Endodermal cell (in vitro differentiated cells): Measurements from ENCODE around the gene CPNE2. TPM values are rescaled to one million over a fixed set of nuclear protein-coding genes. Genes with fewer than 3 reads are reported as not detected.

Source experiments
- DNase-seq: peaks from one replicate; pipeline ENCODE4 v3.0.0-alpha.2; 2017
- H3K27ac ChIP-seq: 2 replicates; pipeline ENCODE4 v1.5.1; 2013; ENCODE audit warnings: mild to moderate bottlenecking, low read depth, low read length, moderate library complexity
- H3K27me3 ChIP-seq: 2 replicates; pipeline ENCODE4 v1.6.1; 2013; ENCODE audit warnings: mild to moderate bottlenecking, low read length, moderate library complexity; ENCODE audit not compliant: insufficient read depth, control insufficient read depth, poor library complexity, severe bottlenecking
- H3K36me3 ChIP-seq: 2 replicates; pipeline ENCODE4 v1.7.0; 2013; ENCODE audit warnings: mild to moderate bottlenecking, low read length, moderate library complexity; ENCODE audit not compliant: control insufficient read depth, insufficient read depth
- H3K4me1 ChIP-seq: one replicate; pipeline ENCODE4 v1.7.0; 2013; ENCODE audit warnings: low read length; ENCODE audit not compliant: control insufficient read depth, insufficient read depth
- H3K4me3 ChIP-seq: 2 replicates; pipeline ENCODE4 v1.5.1; 2013; ENCODE audit warnings: mild to moderate bottlenecking, low read length, moderate library complexity
- H3K9ac ChIP-seq: 2 replicates; pipeline ENCODE4 v1.6.1; 2013; ENCODE audit warnings: mild to moderate bottlenecking, low read length, moderate library complexity; ENCODE audit not compliant: poor library complexity, severe bottlenecking; ENCODE audit errors: extremely low read depth
- H3K9me3 ChIP-seq: 2 replicates; pipeline ENCODE4 v1.6.1; 2013; ENCODE audit warnings: mild to moderate bottlenecking, low read length, moderate library complexity; ENCODE audit not compliant: control insufficient read depth
- H3K27ac Mint-ChIP-seq: 2 replicates; pipeline ENCODE4 v1.8.0; 2020; ENCODE audit warnings: mixed read lengths
- H3K27me3 Mint-ChIP-seq: 2 replicates; pipeline ENCODE4 v1.8.0; 2021; ENCODE audit warnings: mild to moderate bottlenecking, mixed read lengths; ENCODE audit not compliant: insufficient read depth
- H3K36me3 Mint-ChIP-seq: 2 replicates; pipeline ENCODE4 v1.8.0; 2020; ENCODE audit warnings: low read depth, mixed read lengths
- H3K4me1 Mint-ChIP-seq: 2 replicates; pipeline ENCODE4 v1.8.0; 2020; ENCODE audit warnings: mixed read lengths
- H3K4me3 Mint-ChIP-seq: 2 replicates; pipeline ENCODE4 v1.8.0; 2020; ENCODE audit warnings: mild to moderate bottlenecking, moderate library complexity, mixed read lengths
- H3K9me3 Mint-ChIP-seq: 2 replicates; pipeline ENCODE4 v1.8.0; 2020; ENCODE audit warnings: mild to moderate bottlenecking, mixed read lengths
- CTCF ChIP-seq: fragments of 200-600 bp; sonication (generic); conservative IDR thresholded peaks from 2 replicates; pipeline ENCODE4 v1.5.0; 2021; ENCODE audit warnings: antibody characterized with exemption, mild to moderate bottlenecking
- WGBS, 2 experiments: methylation state at CpG; one replicate each; pipeline versions ENCODE4 v1.1.5 to v1.1.7; 2013; ENCODE audit warnings: missing lambda C conversion rate in 2 of 2, mixed read lengths in 1 of 2; ENCODE audit not compliant: insufficient coverage in 1 of 2, insufficient read length in 1 of 2; 5-methylcytosine and 5-hydroxymethylcytosine counted together
- total RNA-seq, 2 donors: library from RNA; stranded (reverse); fragmentation: NEBNext Ultra II Directional in 1 of 2; extraction: Animal tissue kit (Norgen Biotek cat#: 25700) in 1 of 2; gene quantifications; 2 replicates in 1 of 2; 3 replicates in 1 of 2; pipeline ENCODE4 v1.2.1, GENCODE V29; 2021

Gene CPNE2
- total RNA-seq, 2 donors from 2014 or later, result 12.3 to 16.6 TPM

- 92 to 95% methylated on average over 4 to 5 of the region's 5 CpGs for WGBS, 2 experiments
- H3K4me3 ChIP-seq, result no peak overlapping the region
- Mint-ChIP-seq H3K27ac (no peak overlapping the region), H3K36me3 (no peaks in the 10 kb centered on the region), H3K4me1 (peaks cover 2% of the 10 kb centered on the region), H3K9me3 (no peaks in the 10 kb centered on the region), H3K27me3 (peaks cover 2% of the 10 kb centered on the region), H3K4me3 (no peak overlapping the region)
- H3K36me3 ChIP-seq, result no peaks in the 10 kb centered on the region
- no peaks in the 10 kb centered on the region for H3K4me1 ChIP-seq
- no peak overlapping the region for H3K9ac ChIP-seq
- H3K9me3 ChIP-seq, result no peaks in the 10 kb centered on the region
- no peak for DNase-seq
- H3K27ac ChIP-seq, result no peak overlapping the region
- H3K27me3 ChIP-seq, result no peaks in the 10 kb centered on the region
- no peak for TF ChIP-seq CTCF
Observed at GRCh38 chr16:57054338-57054737, 38.0 kb upstream of the CPNE2 start.

- peaks cover 2% of the 10 kb centered on the region for H3K27me3 Mint-ChIP-seq
- H3K4me1 Mint-ChIP-seq, result peaks cover 2% of the 10 kb centered on the region
- no peak for TF ChIP-seq CTCF
- Histone ChIP-seq H3K27me3 (no peaks in the 10 kb centered on the region), H3K27ac (no peak overlapping the region), H3K9me3 (no peaks in the 10 kb centered on the region), H3K4me3 (no peak overlapping the region), H3K9ac (no peak overlapping the region), H3K36me3 (no peaks in the 10 kb centered on the region), H3K4me1 (no peaks in the 10 kb centered on the region)
- no peak overlapping the region for H3K27ac Mint-ChIP-seq
- no peaks in the 10 kb centered on the region for H3K36me3 Mint-ChIP-seq
- H3K9me3 Mint-ChIP-seq, result no peaks in the 10 kb centered on the region
- DNase-seq, result no peak
- 85 to 87% methylated on average over 5 to 7 of the region's 7 CpGs for WGBS, 2 experiments
- H3K4me3 Mint-ChIP-seq, result no peak overlapping the region
Observed at GRCh38 chr16:57054771-57055170, 37.6 kb upstream of the CPNE2 start.

- no peaks in the 10 kb centered on the region for H3K4me1 Mint-ChIP-seq
- Histone ChIP-seq H3K9ac (no peak overlapping the region), H3K9me3 (no peaks in the 10 kb centered on the region), H3K27ac (no peak overlapping the region), H3K27me3 (no peaks in the 10 kb centered on the region), H3K4me3 (no peak overlapping the region), H3K36me3 (no peaks in the 10 kb centered on the region), H3K4me1 (no peaks in the 10 kb centered on the region)
- H3K27me3 Mint-ChIP-seq, result peaks cover 2% of the 10 kb centered on the region
- no peak overlapping the region for H3K27ac Mint-ChIP-seq
- no peak overlapping the region for H3K4me3 Mint-ChIP-seq
- 59 to 71% methylated on average over 4 to 6 of the region's 6 CpGs for WGBS, 2 experiments
- TF ChIP-seq CTCF, result no peak
- no peaks in the 10 kb centered on the region for H3K36me3 Mint-ChIP-seq
- H3K9me3 Mint-ChIP-seq, result no peaks in the 10 kb centered on the region
- no peak for DNase-seq
Observed at GRCh38 chr16:57055671-57056070, 36.7 kb upstream of the CPNE2 start.
